T-helper 1 cell treated with Interleukin-12 subunit alpha and Interleukin-12 subunit beta and Interleukin-4 antibody, amounts not matched to agents 30 μg/mL and 1 μg/mL, for 36 hours (primary cell): Measurements from ENCODE around the gene AK8.

Source experiments
- H3K27ac Mint-ChIP-seq: one replicate; pipeline ENCODE4 v1.8.0; 2021; ENCODE audit warnings: mild to moderate bottlenecking, mixed read lengths
- H3K27me3 Mint-ChIP-seq: one replicate; pipeline ENCODE4 v1.8.0; 2021; ENCODE audit warnings: low read depth, mixed read lengths
- H3K36me3 Mint-ChIP-seq: one replicate; pipeline ENCODE4 v1.8.0; 2021; ENCODE audit warnings: low read depth, mixed read lengths
- H3K4me1 Mint-ChIP-seq: one replicate; pipeline ENCODE4 v1.8.0; 2021; ENCODE audit warnings: low read depth, mixed read lengths
- H3K4me3 Mint-ChIP-seq: one replicate; pipeline ENCODE4 v1.8.0; 2021; ENCODE audit warnings: mild to moderate bottlenecking, moderate library complexity, mixed read lengths
- H3K9me3 Mint-ChIP-seq: one replicate; pipeline ENCODE4 v1.8.0; 2021; ENCODE audit warnings: mixed read lengths

The AK8 gene

DNA sequence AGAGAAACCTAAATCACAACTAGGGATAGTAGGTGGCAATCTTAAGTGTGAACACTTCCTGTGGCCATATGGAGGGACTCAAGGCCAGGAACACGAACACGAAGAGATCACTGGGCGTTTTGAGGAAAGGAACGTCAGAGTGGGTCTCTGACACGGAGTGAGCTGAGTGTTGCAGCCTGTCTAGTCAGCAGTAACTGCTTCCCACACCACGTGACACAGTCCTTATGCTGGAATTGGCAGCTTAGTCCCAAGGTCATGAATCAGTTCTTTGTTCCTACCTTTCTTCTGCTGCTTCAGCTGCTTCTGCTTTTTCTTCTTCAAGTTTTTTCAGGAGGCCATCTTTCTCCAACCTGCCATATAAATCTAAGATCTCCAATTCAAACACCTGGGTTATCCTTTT is 18.8 kb upstream of the AK8 start:
- no peaks in the 10 kb centered on the region for H3K9me3 Mint-ChIP-seq
- no peaks in the 10 kb centered on the region for H3K27me3 Mint-ChIP-seq
- no peak overlapping the region for H3K27ac Mint-ChIP-seq
- peaks cover 6% of the 10 kb centered on the region for H3K4me1 Mint-ChIP-seq
- H3K4me3 Mint-ChIP-seq: no peak overlapping the region
- peaks cover 26% of the 10 kb centered on the region for H3K36me3 Mint-ChIP-seq

DNA sequence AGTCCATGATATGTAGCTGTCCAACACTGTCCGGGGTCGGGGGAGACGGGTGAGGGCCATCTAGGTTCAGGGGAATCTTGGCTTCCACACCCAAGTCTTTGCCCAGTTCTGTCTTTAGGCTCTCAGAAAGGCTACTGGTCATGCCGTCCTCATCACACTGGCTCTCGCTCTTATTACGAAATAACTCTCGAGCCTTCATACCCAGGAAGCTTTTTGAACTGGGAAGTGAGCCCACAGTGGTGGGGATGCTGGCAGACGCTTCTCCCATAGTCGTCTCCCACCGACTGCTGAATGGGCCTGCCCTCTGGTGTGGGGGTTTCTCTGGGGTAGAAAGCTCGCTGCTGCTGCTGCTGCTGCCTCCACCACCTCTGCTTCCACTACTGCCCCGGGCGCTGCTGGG is 18.2 kb upstream of the AK8 start:
- Mint-ChIP-seq H3K27me3 (no peaks in the 10 kb centered on the region), H3K4me3 (no peak overlapping the region), H3K36me3 (peaks cover 23% of the 10 kb centered on the region), H3K9me3 (no peaks in the 10 kb centered on the region), H3K4me1 (peaks cover 3% of the 10 kb centered on the region), H3K27ac (no peak overlapping the region)

GRCh38 chr9:132894862-132895835 is 17.1 kb upstream of the AK8 start:
- H3K4me3 Mint-ChIP-seq: no peak overlapping the region
- no peak overlapping the region for H3K27ac Mint-ChIP-seq

GRCh38 chr9:132894346-132894745 is 16.3 kb upstream of the AK8 start:
- no peak overlapping the region for H3K27ac Mint-ChIP-seq
- H3K4me1 Mint-ChIP-seq: peaks cover 2% of the 10 kb centered on the region
- H3K27me3 Mint-ChIP-seq: no peaks in the 10 kb centered on the region
- H3K9me3 Mint-ChIP-seq: no peaks in the 10 kb centered on the region
- H3K4me3 Mint-ChIP-seq: no peak overlapping the region
- peaks cover 19% of the 10 kb centered on the region for H3K36me3 Mint-ChIP-seq

More at GRCh38 chr9:132894862-132895835, 17.1 kb upstream of the AK8 start:
- Mint-ChIP-seq H3K9me3 (no peaks in the 10 kb centered on the region), H3K27me3 (no peaks in the 10 kb centered on the region), H3K4me1 (peaks cover 2% of the 10 kb centered on the region), H3K36me3 (peaks cover 19% of the 10 kb centered on the region)

DNA sequence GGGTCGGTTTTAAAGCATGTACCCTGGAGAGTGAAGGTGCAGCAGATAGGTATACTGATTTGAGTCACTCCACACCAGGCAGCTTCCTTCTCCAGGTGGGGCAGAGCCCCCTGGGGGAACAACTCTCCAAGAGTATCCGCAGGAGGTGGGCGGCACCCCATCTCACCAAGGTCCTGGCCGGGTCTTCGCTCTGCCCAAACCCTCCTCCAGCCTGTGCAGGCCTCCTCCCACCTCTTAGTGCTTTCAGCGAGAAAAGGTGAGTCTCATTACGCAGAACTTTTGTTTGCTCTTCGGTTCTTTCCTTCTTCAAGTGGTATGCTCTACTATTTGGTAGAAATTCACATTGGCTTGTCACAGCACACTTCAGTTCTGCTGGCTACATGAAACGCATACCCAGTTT is 14.3 kb upstream of the AK8 start:
- Mint-ChIP-seq H3K27ac (no peak overlapping the region), H3K4me1 (peaks cover 2% of the 10 kb centered on the region), H3K27me3 (no peaks in the 10 kb centered on the region), H3K9me3 (no peaks in the 10 kb centered on the region), H3K4me3 (no peak overlapping the region), H3K36me3 (peaks cover 16% of the 10 kb centered on the region)

DNA sequence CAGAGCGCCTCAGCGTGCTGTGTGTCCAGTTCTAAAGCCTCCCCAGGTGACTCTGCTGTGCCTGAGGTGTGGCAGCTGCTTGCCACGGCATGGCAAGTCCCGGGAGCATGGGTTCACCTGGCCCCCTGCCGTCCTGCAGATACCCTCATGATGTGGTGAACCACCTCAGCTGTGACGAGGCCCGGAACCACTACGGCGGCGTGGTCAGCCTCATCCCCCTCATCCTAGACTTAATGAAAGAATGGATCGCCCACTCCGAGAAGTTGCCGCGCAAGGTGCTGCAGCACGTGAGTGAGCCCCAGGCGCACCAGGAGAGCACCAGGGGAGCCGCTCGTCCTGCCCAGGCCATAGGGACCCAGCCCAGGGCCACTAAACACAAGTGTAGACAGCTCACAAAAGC is 10.1 kb upstream of the AK8 start:
- no peaks in the 10 kb centered on the region for H3K4me1 Mint-ChIP-seq
- H3K36me3 Mint-ChIP-seq: no peaks in the 10 kb centered on the region
- H3K27ac Mint-ChIP-seq: no peak overlapping the region
- H3K27me3 Mint-ChIP-seq: no peaks in the 10 kb centered on the region
- H3K9me3 Mint-ChIP-seq: no peaks in the 10 kb centered on the region
- no peak overlapping the region for H3K4me3 Mint-ChIP-seq

DNA sequence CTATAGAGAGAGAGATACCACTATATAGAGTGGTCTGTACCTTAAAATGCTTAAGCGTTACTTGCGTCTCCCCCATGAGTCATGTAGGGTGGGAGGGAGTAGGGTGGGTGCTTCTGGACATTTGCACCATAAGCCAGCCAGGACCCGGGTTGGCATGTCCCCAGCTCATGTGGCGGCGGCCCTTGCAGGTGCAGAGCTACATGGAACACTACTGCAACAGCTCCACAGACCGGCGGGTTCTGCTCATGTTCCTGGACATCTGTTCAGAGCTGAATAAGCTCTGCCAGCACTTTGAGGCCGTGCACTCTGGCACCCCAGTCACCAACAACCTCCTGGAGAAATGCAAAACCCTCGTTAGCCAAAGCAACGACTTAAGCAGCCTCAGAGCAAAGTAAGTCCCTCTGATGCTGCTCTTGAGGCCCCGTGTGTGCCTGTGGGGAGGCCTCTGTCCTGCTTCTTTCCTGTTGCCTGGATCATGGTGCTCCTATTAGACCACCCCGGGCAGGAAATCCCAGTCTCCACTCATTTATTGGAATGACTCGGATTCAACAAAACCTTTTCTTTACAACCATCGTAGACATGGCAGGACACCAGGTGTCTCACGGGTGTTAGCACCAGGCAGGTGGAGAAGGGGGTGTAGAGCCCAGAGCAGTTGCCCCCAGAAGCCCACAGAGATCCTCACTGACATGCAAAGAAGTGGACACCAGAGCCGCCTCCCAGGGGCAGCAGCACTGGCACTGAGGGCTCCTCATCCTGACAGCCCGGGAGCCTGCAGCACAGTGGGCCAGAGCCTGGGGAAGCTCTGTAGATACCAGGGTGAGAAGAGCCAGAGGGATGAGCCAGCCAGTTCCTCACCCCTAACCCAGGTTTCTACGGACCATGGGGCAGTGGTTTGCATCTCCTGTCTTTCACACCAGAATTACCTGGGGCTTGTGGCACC is 9.4 kb upstream of the AK8 start:
- Mint-ChIP-seq H3K9me3 (no peaks in the 10 kb centered on the region), H3K27ac (no peak overlapping the region)

GRCh38 chr9:132886334-132886725 is 8.2 kb upstream of the AK8 start:
- peaks cover 9% of the 10 kb centered on the region for H3K4me1 Mint-ChIP-seq
- H3K4me3 Mint-ChIP-seq: no peak overlapping the region
- H3K36me3 Mint-ChIP-seq: no peaks in the 10 kb centered on the region
- no peaks in the 10 kb centered on the region for H3K27me3 Mint-ChIP-seq
- H3K9me3 Mint-ChIP-seq: no peaks in the 10 kb centered on the region
- H3K27ac Mint-ChIP-seq: no peak overlapping the region

More for the DNA sequence above, 9.4 kb upstream of the AK8 start:
- H3K4me3 Mint-ChIP-seq: no peak overlapping the region
- no peaks in the 10 kb centered on the region for H3K36me3 Mint-ChIP-seq
- no peaks in the 10 kb centered on the region for H3K27me3 Mint-ChIP-seq
- peaks cover 6% of the 10 kb centered on the region for H3K4me1 Mint-ChIP-seq

- no peaks in the 10 kb centered on the region for H3K36me3 Mint-ChIP-seq
- H3K4me1 Mint-ChIP-seq: peaks cover 9% of the 10 kb centered on the region
- no peak overlapping the region for H3K4me3 Mint-ChIP-seq
- H3K27ac Mint-ChIP-seq: no peak overlapping the region
- no peaks in the 10 kb centered on the region for H3K27me3 Mint-ChIP-seq
- no peaks in the 10 kb centered on the region for H3K9me3 Mint-ChIP-seq
Observed at GRCh38 chr9:132885720-132886333, 7.7 kb upstream of the AK8 start.

GRCh38 chr9:132883349-132884294 is 5.5 kb upstream of the AK8 start:
- H3K36me3 Mint-ChIP-seq: no peaks in the 10 kb centered on the region
- H3K27me3 Mint-ChIP-seq: no peaks in the 10 kb centered on the region
- no peaks in the 10 kb centered on the region for H3K9me3 Mint-ChIP-seq
- no peak overlapping the region for H3K27ac Mint-ChIP-seq
- peaks cover 18% of the 10 kb centered on the region for H3K4me1 Mint-ChIP-seq
- H3K4me3 Mint-ChIP-seq: no peak overlapping the region

DNA sequence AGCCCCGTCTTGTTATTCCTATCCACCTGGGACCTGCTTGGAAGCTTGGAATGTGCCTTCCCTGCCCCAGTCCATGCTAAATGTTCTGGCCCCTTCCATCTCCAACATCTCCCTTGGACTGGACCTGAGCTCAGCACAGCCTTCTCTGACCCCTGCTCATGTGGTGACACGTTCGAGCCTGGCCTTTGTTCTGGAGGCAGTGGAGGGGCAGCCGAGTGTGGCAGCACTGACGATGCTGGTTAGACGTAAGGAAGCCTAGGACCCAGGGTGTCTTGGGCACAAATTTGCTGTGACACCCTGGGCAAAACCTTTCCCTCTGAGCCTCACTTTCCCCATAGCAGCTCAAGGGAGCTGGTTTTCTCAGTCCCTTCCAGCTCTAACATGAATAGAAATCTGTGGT is 4.5 kb upstream of the AK8 start:
- Mint-ChIP-seq H3K27me3 (no peaks in the 10 kb centered on the region), H3K4me3 (no peak overlapping the region), H3K36me3 (no peaks in the 10 kb centered on the region), H3K9me3 (no peaks in the 10 kb centered on the region), H3K27ac (peak overlapping the region; percentile 57), H3K4me1 (peaks cover 18% of the 10 kb centered on the region)

GRCh38 chr9:132881826-132882225 is 3.7 kb upstream of the AK8 start:
- no peaks in the 10 kb centered on the region for H3K36me3 Mint-ChIP-seq
- no peak overlapping the region for H3K27ac Mint-ChIP-seq
- peaks cover 18% of the 10 kb centered on the region for H3K4me1 Mint-ChIP-seq
- H3K4me3 Mint-ChIP-seq: no peak overlapping the region
- no peaks in the 10 kb centered on the region for H3K27me3 Mint-ChIP-seq
- H3K9me3 Mint-ChIP-seq: no peaks in the 10 kb centered on the region

GRCh38 chr9:132880324-132880661 is 2.2 kb upstream of the AK8 start:
- no peaks in the 10 kb centered on the region for H3K36me3 Mint-ChIP-seq
- H3K9me3 Mint-ChIP-seq: no peaks in the 10 kb centered on the region
- H3K27me3 Mint-ChIP-seq: peaks cover 6% of the 10 kb centered on the region
- H3K4me3 Mint-ChIP-seq: peak overlapping the region; percentile 74
- peaks cover 18% of the 10 kb centered on the region for H3K4me1 Mint-ChIP-seq
- peak overlapping the region; percentile 82 for H3K27ac Mint-ChIP-seq
